ENCODE results near the gene BTBD7.

The BTBD7 gene

GRCh38 chr14:93305725-93306418, 27.0 kb downstream of the BTBD7 start:
- FAIRE-seq: no peak
- DNase-seq (ENCODE audit: insufficient read length, low spot score): no peak

DNA sequence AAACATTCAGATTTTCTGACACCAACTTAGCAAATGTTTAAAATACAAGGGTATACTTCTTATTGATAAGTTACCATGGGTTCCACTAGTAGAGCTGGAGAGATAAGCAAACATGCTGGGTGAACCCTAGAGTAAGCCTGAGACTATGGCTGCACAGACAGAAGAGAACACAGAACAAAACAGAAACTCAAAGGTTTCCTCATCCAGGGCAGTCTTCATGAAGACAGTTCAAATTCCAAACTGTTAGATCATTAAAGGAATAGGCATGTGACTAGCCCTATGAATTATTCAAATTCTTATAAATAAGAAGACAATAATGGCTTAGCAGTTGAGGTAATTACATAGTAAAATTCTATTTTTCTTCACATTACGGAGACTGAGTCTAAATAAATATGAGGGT, 28.1 kb downstream of the BTBD7 start:
- DNase-seq (ENCODE audit: insufficient read length, low spot score) (no peak), FAIRE-seq (no peak)
- TF ChIP-seq PAX5 (IDR thresholded peaks at IDR 0.05; ENCODE audit: insufficient read depth, low read length, severe bottlenecking) (no peak), POLR2A (IDR thresholded peaks at IDR 0.05; ENCODE audit: low read depth, low read length) (no peak), POLR2AphosphoS5 (IDR thresholded peaks at IDR 0.05; ENCODE audit: low read depth, low read length) (no peak), SPI1 (IDR thresholded peaks at IDR 0.05; ENCODE audit: low read depth, low read length) (no peak), POU2F2 (IDR thresholded peaks at IDR 0.05; ENCODE audit: low read depth, low read length) (no peak), TAF1 (IDR thresholded peaks at IDR 0.05; ENCODE audit: low read depth, low read length) (no peak)

More at GRCh38 chr14:93305725-93306418, 27.0 kb downstream of the BTBD7 start:
- TF ChIP-seq SPI1 (IDR thresholded peaks at IDR 0.05; ENCODE audit: low read depth, low read length) (peak; percentile 11; the same call in 1 of the 2 replicates), POLR2AphosphoS5 (IDR thresholded peaks at IDR 0.05; ENCODE audit: low read depth, low read length) (no peak)

DNA sequence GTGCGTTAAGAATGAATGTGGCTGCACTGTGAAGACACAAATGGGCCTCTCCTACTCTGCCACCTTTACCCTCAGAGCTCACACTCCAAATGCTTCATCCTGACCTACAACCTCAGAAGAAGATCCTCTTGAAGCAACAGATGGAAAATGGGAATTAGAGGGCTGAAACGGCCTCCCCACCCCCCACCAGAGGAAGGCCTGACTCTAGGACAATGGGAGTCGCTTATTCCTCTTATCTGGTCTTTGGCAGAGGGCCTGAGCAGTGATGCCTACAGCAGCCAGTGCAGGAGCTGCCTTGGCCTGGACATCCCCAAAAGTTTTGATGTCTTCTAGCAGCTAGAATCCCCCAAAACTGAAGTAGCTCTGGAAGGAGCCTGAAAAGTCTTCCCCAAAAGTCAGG, 29.2 kb downstream of the BTBD7 start:
- FAIRE-seq: no peak
- DNase-seq (ENCODE audit: insufficient read length, low spot score): no peak
- TF ChIP-seq POU2F2 (IDR thresholded peaks at IDR 0.05; ENCODE audit: low read depth, low read length) (no peak), TAF1 (IDR thresholded peaks at IDR 0.05; ENCODE audit: low read depth, low read length) (no peak), POLR2A (IDR thresholded peaks at IDR 0.05; ENCODE audit: low read depth, low read length) (no peak), POLR2AphosphoS5 (IDR thresholded peaks at IDR 0.05; ENCODE audit: low read depth, low read length) (no peak)

- FAIRE-seq (no peak), DNase-seq (ENCODE audit: insufficient read length, low spot score) (no peak)
- no peak for TF ChIP-seq PAX5 (IDR thresholded peaks at IDR 0.05; ENCODE audit: insufficient read depth, low read length, severe bottlenecking)
These were observed 29.9 kb downstream of the BTBD7 start for GRCh38 chr14:93302688-93303581.

DNA sequence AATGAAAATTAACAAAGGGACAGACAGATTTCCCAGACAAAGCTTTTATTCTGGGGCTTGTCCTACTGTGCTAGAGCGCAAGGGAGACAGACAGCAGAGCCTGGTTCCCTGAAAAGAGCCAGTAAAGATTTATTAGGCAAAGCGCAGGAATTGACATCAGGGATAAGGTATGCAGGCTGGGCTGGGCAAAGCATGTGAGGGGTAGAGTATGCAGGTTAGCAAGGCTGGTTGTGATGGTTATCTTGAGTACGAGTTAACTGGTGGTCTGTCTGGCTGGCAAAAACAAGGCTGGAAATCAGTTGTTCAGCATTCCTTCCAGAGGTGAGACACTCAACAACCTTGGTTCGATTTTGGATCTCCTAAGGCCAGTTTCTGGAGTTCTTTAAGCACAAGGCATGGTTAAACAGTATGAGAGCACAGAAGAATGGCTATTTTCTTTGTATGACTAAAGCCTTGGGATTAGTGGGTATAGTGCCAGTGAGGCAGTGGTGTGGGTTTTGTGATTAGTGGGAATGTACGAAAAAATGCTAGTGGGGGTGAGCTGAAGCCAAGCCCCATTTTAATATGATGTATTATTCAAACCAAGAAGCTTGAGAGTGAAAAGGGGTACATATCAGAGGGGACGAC, 30.9 kb downstream of the BTBD7 start:
- TF ChIP-seq TAF1 (IDR thresholded peaks at IDR 0.05; ENCODE audit: low read depth, low read length): no peak
- TF ChIP-seq POU2F2 (IDR thresholded peaks at IDR 0.05; ENCODE audit: low read depth, low read length): no peak
- TF ChIP-seq PAX5 (IDR thresholded peaks at IDR 0.05; ENCODE audit: insufficient read depth, low read length, severe bottlenecking): no peak
- TF ChIP-seq POLR2A (IDR thresholded peaks at IDR 0.05; ENCODE audit: low read depth, low read length): no peak
- TF ChIP-seq POLR2AphosphoS5 (IDR thresholded peaks at IDR 0.05; ENCODE audit: low read depth, low read length): no peak
- TF ChIP-seq SPI1 (IDR thresholded peaks at IDR 0.05; ENCODE audit: low read depth, low read length): no peak
- no peak for FAIRE-seq
- DNase-seq (ENCODE audit: insufficient read length, low spot score): no peak

GRCh38 chr14:93299866-93300265, 33.0 kb downstream of the BTBD7 start:
- no peak for DNase-seq (ENCODE audit: insufficient read length, low spot score)

GRCh38 chr14:93299416-93299815, 33.4 kb downstream of the BTBD7 start:
- TF ChIP-seq PAX5 (IDR thresholded peaks at IDR 0.05; ENCODE audit: insufficient read depth, low read length, severe bottlenecking) (no peak), POU2F2 (IDR thresholded peaks at IDR 0.05; ENCODE audit: low read depth, low read length) (no peak), SPI1 (IDR thresholded peaks at IDR 0.05; ENCODE audit: low read depth, low read length) (no peak), POLR2A (IDR thresholded peaks at IDR 0.05; ENCODE audit: low read depth, low read length) (no peak), TAF1 (IDR thresholded peaks at IDR 0.05; ENCODE audit: low read depth, low read length) (no peak), POLR2AphosphoS5 (IDR thresholded peaks at IDR 0.05; ENCODE audit: low read depth, low read length) (no peak)
- no peak for FAIRE-seq
- DNase-seq (ENCODE audit: insufficient read length, low spot score): no peak

More at GRCh38 chr14:93299866-93300265, 33.0 kb downstream of the BTBD7 start:
- no peak for FAIRE-seq
- no peak for TF ChIP-seq POU2F2 (IDR thresholded peaks at IDR 0.05; ENCODE audit: low read depth, low read length)
- TF ChIP-seq POLR2AphosphoS5 (IDR thresholded peaks at IDR 0.05; ENCODE audit: low read depth, low read length): no peak
- TF ChIP-seq PAX5 (IDR thresholded peaks at IDR 0.05; ENCODE audit: insufficient read depth, low read length, severe bottlenecking): no peak
- TF ChIP-seq TAF1 (IDR thresholded peaks at IDR 0.05; ENCODE audit: low read depth, low read length): no peak
- no peak for TF ChIP-seq SPI1 (IDR thresholded peaks at IDR 0.05; ENCODE audit: low read depth, low read length)
- TF ChIP-seq POLR2A (IDR thresholded peaks at IDR 0.05; ENCODE audit: low read depth, low read length): no peak

DNA sequence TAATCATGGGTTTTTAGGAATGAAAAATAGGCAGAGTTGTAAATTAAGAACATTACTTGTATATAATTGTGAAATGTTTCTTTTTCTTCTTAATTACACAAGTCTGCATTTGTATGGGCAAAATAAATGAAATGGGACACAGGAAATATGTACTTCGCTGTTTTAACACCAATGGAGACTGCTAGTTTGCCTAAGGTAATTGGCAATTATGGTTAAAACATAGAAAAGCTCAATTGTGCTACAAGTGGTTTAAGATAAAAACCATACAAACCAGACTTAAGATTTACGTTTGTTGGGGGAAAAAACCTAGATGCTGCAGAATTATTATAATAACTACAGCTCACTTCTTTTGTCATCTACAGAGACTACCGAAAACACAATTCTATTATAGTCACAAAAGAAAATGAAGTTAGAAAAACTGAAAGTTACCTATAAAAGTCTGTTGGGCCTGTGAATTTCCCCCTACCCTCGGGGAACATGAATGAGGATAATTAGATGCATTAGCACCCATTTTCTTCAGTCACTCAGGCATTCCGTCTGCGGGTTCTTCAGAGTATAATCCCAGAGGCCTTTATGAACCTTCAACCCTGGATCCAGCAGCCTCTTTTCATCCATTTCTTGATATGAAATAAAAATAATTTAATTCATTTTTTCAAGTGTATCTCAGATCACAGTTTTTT, 37.2 kb downstream of the BTBD7 start:
- no peak for TF ChIP-seq PAX5 (IDR thresholded peaks at IDR 0.05; ENCODE audit: insufficient read depth, low read length, severe bottlenecking)
- TF ChIP-seq POU2F2 (IDR thresholded peaks at IDR 0.05; ENCODE audit: low read depth, low read length): no peak
- DNase-seq (ENCODE audit: insufficient read length, low spot score): no peak
- no peak for FAIRE-seq

- no peak for FAIRE-seq
- no peak for TF ChIP-seq POLR2A (IDR thresholded peaks at IDR 0.05; ENCODE audit: low read depth, low read length)
- 0 out of 2 replicates have a peak, but pooled peaks have one; percentile 32 for TF ChIP-seq POLR2AphosphoS5 (IDR thresholded peaks at IDR 0.05; ENCODE audit: low read depth, low read length)
- no peak for DNase-seq (ENCODE audit: insufficient read length, low spot score)
These were observed 46.5 kb downstream of the BTBD7 start for GRCh38 chr14:93286212-93286890.

Measured in GM12891 (cell line).